HL-60 (cell line): ENCODE measurements around the gene GPR157.

Experiments
- CTCF ChIP-seq: IDR thresholded peaks from one replicate; pipeline ENCODE4 v1.5.1; 2011; ENCODE audit warnings: low read length, control low read depth, inconsistent platforms; ENCODE audit not compliant: insufficient read depth
- POLR2AphosphoS5 ChIP-seq: IDR thresholded peaks from 2 replicates; pipeline ENCODE4 v1.6.1; 2012; ENCODE audit warnings: low read depth
- TF ChIP-seq, protein P1 (sequence below): IDR thresholded peaks from 2 replicates; pipeline ENCODE4 v1.6.1; 2012; ENCODE audit warnings: low read depth; ENCODE audit not compliant: insufficient replicate concordance

- TF ChIP-seq CTCF (no peak), POLR2AphosphoS5 (no peak)
- TF ChIP-seq, protein P1, sequence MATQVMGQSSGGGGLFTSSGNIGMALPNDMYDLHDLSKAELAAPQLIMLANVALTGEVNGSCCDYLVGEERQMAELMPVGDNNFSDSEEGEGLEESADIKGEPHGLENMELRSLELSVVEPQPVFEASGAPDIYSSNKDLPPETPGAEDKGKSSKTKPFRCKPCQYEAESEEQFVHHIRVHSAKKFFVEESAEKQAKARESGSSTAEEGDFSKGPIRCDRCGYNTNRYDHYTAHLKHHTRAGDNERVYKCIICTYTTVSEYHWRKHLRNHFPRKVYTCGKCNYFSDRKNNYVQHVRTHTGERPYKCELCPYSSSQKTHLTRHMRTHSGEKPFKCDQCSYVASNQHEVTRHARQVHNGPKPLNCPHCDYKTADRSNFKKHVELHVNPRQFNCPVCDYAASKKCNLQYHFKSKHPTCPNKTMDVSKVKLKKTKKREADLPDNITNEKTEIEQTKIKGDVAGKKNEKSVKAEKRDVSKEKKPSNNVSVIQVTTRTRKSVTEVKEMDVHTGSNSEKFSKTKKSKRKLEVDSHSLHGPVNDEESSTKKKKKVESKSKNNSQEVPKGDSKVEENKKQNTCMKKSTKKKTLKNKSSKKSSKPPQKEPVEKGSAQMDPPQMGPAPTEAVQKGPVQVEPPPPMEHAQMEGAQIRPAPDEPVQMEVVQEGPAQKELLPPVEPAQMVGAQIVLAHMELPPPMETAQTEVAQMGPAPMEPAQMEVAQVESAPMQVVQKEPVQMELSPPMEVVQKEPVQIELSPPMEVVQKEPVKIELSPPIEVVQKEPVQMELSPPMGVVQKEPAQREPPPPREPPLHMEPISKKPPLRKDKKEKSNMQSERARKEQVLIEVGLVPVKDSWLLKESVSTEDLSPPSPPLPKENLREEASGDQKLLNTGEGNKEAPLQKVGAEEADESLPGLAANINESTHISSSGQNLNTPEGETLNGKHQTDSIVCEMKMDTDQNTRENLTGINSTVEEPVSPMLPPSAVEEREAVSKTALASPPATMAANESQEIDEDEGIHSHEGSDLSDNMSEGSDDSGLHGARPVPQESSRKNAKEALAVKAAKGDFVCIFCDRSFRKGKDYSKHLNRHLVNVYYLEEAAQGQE, result no peak
Observed at GRCh38 chr1:9062021-9062471, 66.9 kb downstream of the GPR157 start.
